Glomerular visceral epithelial cell (primary cell): Measurements from ENCODE around the gene ADAMTS2.

ENCODE experiments used
- DNase-seq: peaks from one replicate; pipeline ENCODE4 v3.0.0-alpha.2; 2016; ENCODE audit errors: extremely low spot score

The ADAMTS2 gene

GRCh38 chr5:179345433-179346321 lies at the start of gene ADAMTS2:
TSS of gene ADAMTS2 (minus strand) at chr5:179345461. CDS start at chr5:179345328, 133 bp downstream.
- DNase-seq, result no peak

GRCh38 chr5:179393078-179393477 lies 47.8 kb upstream of the ADAMTS2 start:
- DNase-seq, result no peak

- DNase-seq, result no peak
Observed at GRCh38 chr5:179387151-179388110, 42.2 kb upstream of the ADAMTS2 start.

GRCh38 chr5:179385914-179386313 lies 40.7 kb upstream of the ADAMTS2 start:
- no peak for DNase-seq

GRCh38 chr5:179382486-179382885 lies 37.2 kb upstream of the ADAMTS2 start:
- DNase-seq, result no peak

GRCh38 chr5:179381691-179382090 lies 36.4 kb upstream of the ADAMTS2 start:
- DNase-seq, result no peak

GRCh38 chr5:179380211-179381035 lies 35.2 kb upstream of the ADAMTS2 start:
- no peak for DNase-seq

GRCh38 chr5:179379321-179379890 lies 34.1 kb upstream of the ADAMTS2 start:
- DNase-seq, result no peak

GRCh38 chr5:179378441-179379271 lies 33.4 kb upstream of the ADAMTS2 start:
- DNase-seq, result no peak

GRCh38 chr5:179378116-179378440 lies 32.8 kb upstream of the ADAMTS2 start:
- DNase-seq, result no peak

- no peak for DNase-seq
Observed at GRCh38 chr5:179377421-179378115, 32.3 kb upstream of the ADAMTS2 start.

- DNase-seq, result no peak
Observed at GRCh38 chr5:179376701-179377420, 31.6 kb upstream of the ADAMTS2 start.

- no peak for DNase-seq
Observed at GRCh38 chr5:179375831-179376365, 30.6 kb upstream of the ADAMTS2 start.

- DNase-seq, result no peak
Observed at GRCh38 chr5:179375236-179375685, 30.0 kb upstream of the ADAMTS2 start.

GRCh38 chr5:179374506-179375235 lies 29.4 kb upstream of the ADAMTS2 start:
- DNase-seq, result no peak

- DNase-seq, result no peak
Observed at GRCh38 chr5:179373961-179374505, 28.8 kb upstream of the ADAMTS2 start.

GRCh38 chr5:179373101-179373934 lies 28.1 kb upstream of the ADAMTS2 start:
- no peak for DNase-seq
